HG03571 (cell line): ENCODE data around the gene AUTS2.
A peak's percentile ranks its signal among the peaks of the same experiment; 100 is the strongest.

Source experiments
- ATAC-seq: cut with Tn5 transposase; IDR thresholded peaks from one replicate; pipeline ENCODE4 v1.9.1; 2021; ENCODE audit not compliant: unreplicated experiment

The AUTS2 gene

GRCh38 chr7:69714886-69715576 lies 116.8 kb downstream of the AUTS2 start:
- ATAC-seq, result no peak

- no peak for ATAC-seq
Measured at GRCh38 chr7:69717221-69717620, 118.9 kb downstream of the AUTS2 start.

- ATAC-seq, result no peak
Measured at GRCh38 chr7:69719717-69720116, 121.4 kb downstream of the AUTS2 start.

GRCh38 chr7:69722843-69723242 lies 124.6 kb downstream of the AUTS2 start:
- ATAC-seq, result no peak

- ATAC-seq, result no peak
Measured at GRCh38 chr7:69723663-69724062, 125.4 kb downstream of the AUTS2 start.

GRCh38 chr7:69728304-69728703 lies 130.0 kb downstream of the AUTS2 start:
- no peak for ATAC-seq

GRCh38 chr7:69732203-69732602 lies 133.9 kb downstream of the AUTS2 start:
- no peak for ATAC-seq

- no peak for ATAC-seq
Measured at GRCh38 chr7:69735582-69735981, 137.3 kb downstream of the AUTS2 start.

- ATAC-seq, result no peak
Measured at GRCh38 chr7:69736126-69736810, 138.0 kb downstream of the AUTS2 start.

- ATAC-seq, result peak; percentile 63
Measured at GRCh38 chr7:69738396-69738951, 140.2 kb downstream of the AUTS2 start.

GRCh38 chr7:69739190-69739589 lies 140.9 kb downstream of the AUTS2 start:
- ATAC-seq, result peak; percentile 74

GRCh38 chr7:69739931-69740431 lies 141.7 kb downstream of the AUTS2 start:
- peak; percentile 46 for ATAC-seq

- no peak for ATAC-seq
Measured at GRCh38 chr7:69742237-69742636, 144.0 kb downstream of the AUTS2 start.

- no peak for ATAC-seq
Measured at GRCh38 chr7:69743436-69743835, 145.2 kb downstream of the AUTS2 start.

GRCh38 chr7:69744026-69744425 lies 145.8 kb downstream of the AUTS2 start:
- ATAC-seq, result no peak

GRCh38 chr7:69746383-69746782 lies 148.1 kb downstream of the AUTS2 start:
- ATAC-seq, result no peak

- ATAC-seq, result no peak
Measured at GRCh38 chr7:69747144-69747543, 148.9 kb downstream of the AUTS2 start.

- no peak for ATAC-seq
Measured at GRCh38 chr7:69748530-69748929, 150.3 kb downstream of the AUTS2 start.

- no peak for ATAC-seq
Measured at GRCh38 chr7:69749372-69749979, 151.2 kb downstream of the AUTS2 start.

GRCh38 chr7:69749994-69750393 lies 151.7 kb downstream of the AUTS2 start:
- ATAC-seq, result no peak

GRCh38 chr7:69751026-69751425 lies 152.8 kb downstream of the AUTS2 start:
- no peak for ATAC-seq

- ATAC-seq, result no peak
Measured at GRCh38 chr7:69753981-69754380, 155.7 kb downstream of the AUTS2 start.
